Thoracic aorta (tissue), 2 donors: ENCODE data around the gene CD8B2. TPM values are rescaled to one million over a fixed set of nuclear protein-coding genes. Genes with fewer than 3 reads are reported as not detected.
"Not testable (repeated sequence)": the region's sequence is repeated elsewhere in the genome, so short reads cannot be mapped to it uniquely, and the experiment has no call there.

Experiments
- ATAC-seq: fragments of 150-250 bp; one replicate; pipeline ENCODE4 v1.8.0; 2017; ENCODE audit warnings: low read depth; ENCODE audit not compliant: insufficient number of reproducible peaks, low FRiP score
- DNase-seq: peaks from one replicate; pipeline ENCODE4 v3.0.0-alpha.2; 2020; ENCODE audit warnings: low spot score
- H3K27ac ChIP-seq, 2 donors: fragments of 200-600 bp; sonication (generic); 1 replicate in 1 of 2; 2 replicates in 1 of 2; pipeline ENCODE4 v1.5.1; 2016; ENCODE audit warnings: mild to moderate bottlenecking in 2 of 2, moderate library complexity in 2 of 2
- H3K27me3 ChIP-seq: fragments of 200-600 bp; sonication (generic); replicated peaks from 2 replicates; pipeline ENCODE4 v1.6.0; 2016; ENCODE audit warnings: mild to moderate bottlenecking; ENCODE audit not compliant: insufficient read depth
- H3K36me3 ChIP-seq: fragments of 200-600 bp; sonication (generic); one replicate; pipeline ENCODE4 v1.5.1; 2016
- H3K4me1 ChIP-seq, 2 donors: fragments of 200-600 bp; sonication (generic); 1 replicate in 1 of 2; 2 replicates in 1 of 2; pipeline versions ENCODE4 v1.5.1 to v1.6.0; 2016; ENCODE audit warnings: low read depth in 2 of 2, mild to moderate bottlenecking in 1 of 2; ENCODE audit not compliant: control insufficient read depth in 1 of 2
- H3K4me3 ChIP-seq: fragments of 200-600 bp; sonication (generic); 2 replicates; pipeline ENCODE4 v1.5.1; 2016; ENCODE audit warnings: mild to moderate bottlenecking
- H3K9me3 ChIP-seq: fragments of 200-600 bp; sonication (generic); 2 replicates; pipeline ENCODE4 v1.5.1; 2016
- total RNA-seq, 2 donors: library from RNA; depleted of rRNA; stranded (reverse); fragments of >200 nt; gene quantifications; one replicate each; pipeline versions ENCODE4 v1.1.0 to v1.2.3, GENCODE V29; 2016

The CD8B2 gene
- total RNA-seq, 2 donors from 2014 or later: not detected

- H3K27me3 ChIP-seq, H3K4me3 ChIP-seq, H3K9me3 ChIP-seq, DNase-seq, ATAC-seq, H3K27ac ChIP-seq, H3K36me3 ChIP-seq, H3K4me1 ChIP-seq: not testable (repeated sequence)
Observed at GRCh38 chr2:106498549-106498948, 11.4 kb downstream of the CD8B2 start.

GRCh38 chr2:106500350-106500749 lies 13.2 kb downstream of the CD8B2 start:
- ATAC-seq, H3K4me3 ChIP-seq, H3K4me1 ChIP-seq, H3K27ac ChIP-seq, H3K27me3 ChIP-seq, H3K9me3 ChIP-seq, H3K36me3 ChIP-seq, DNase-seq: not testable (repeated sequence)

GRCh38 chr2:106502351-106502750 lies 15.2 kb downstream of the CD8B2 start:
- not testable (repeated sequence) for H3K9me3 ChIP-seq, H3K36me3 ChIP-seq, ATAC-seq, DNase-seq, H3K4me3 ChIP-seq, H3K27me3 ChIP-seq, H3K27ac ChIP-seq, H3K4me1 ChIP-seq

GRCh38 chr2:106504192-106504591 lies 17.0 kb downstream of the CD8B2 start:
- not testable (repeated sequence) for DNase-seq, H3K4me3 ChIP-seq, H3K9me3 ChIP-seq, ATAC-seq, H3K27me3 ChIP-seq, H3K27ac ChIP-seq, H3K36me3 ChIP-seq, H3K4me1 ChIP-seq

GRCh38 chr2:106504787-106505186 lies 17.6 kb downstream of the CD8B2 start:
- not testable (repeated sequence) for H3K4me3 ChIP-seq, H3K27ac ChIP-seq, DNase-seq, H3K4me1 ChIP-seq, H3K27me3 ChIP-seq, H3K36me3 ChIP-seq, ATAC-seq, H3K9me3 ChIP-seq

GRCh38 chr2:106506002-106506687 lies 19.0 kb downstream of the CD8B2 start:
- not testable (repeated sequence) for H3K27ac ChIP-seq, H3K9me3 ChIP-seq, ATAC-seq, H3K4me3 ChIP-seq, H3K27me3 ChIP-seq, H3K4me1 ChIP-seq, H3K36me3 ChIP-seq, DNase-seq

- not testable (repeated sequence) for H3K27me3 ChIP-seq, H3K27ac ChIP-seq, H3K36me3 ChIP-seq, H3K4me3 ChIP-seq, H3K9me3 ChIP-seq, DNase-seq, ATAC-seq
- peaks cover 6 to 11% of the 10 kb centered on the region in 2 donors for H3K4me1 ChIP-seq
Observed at GRCh38 chr2:106508660-106509373, 21.7 kb downstream of the CD8B2 start.

- not testable (repeated sequence) for ATAC-seq, H3K27me3 ChIP-seq
Observed at GRCh38 chr2:106509374-106509770, 22.2 kb downstream of the CD8B2 start.

GRCh38 chr2:106510791-106511190 lies 23.6 kb downstream of the CD8B2 start:
- DNase-seq, ATAC-seq, H3K9me3 ChIP-seq, H3K27me3 ChIP-seq, H3K4me3 ChIP-seq, H3K36me3 ChIP-seq, H3K27ac ChIP-seq: not testable (repeated sequence)
- peaks cover 6 to 11% of the 10 kb centered on the region in 2 donors for H3K4me1 ChIP-seq

More at GRCh38 chr2:106509374-106509770, 22.2 kb downstream of the CD8B2 start:
- H3K36me3 ChIP-seq, DNase-seq, H3K27ac ChIP-seq, H3K4me3 ChIP-seq, H3K9me3 ChIP-seq: not testable (repeated sequence)
- H3K4me1 ChIP-seq: peaks cover 6 to 11% of the 10 kb centered on the region in 2 donors

- H3K27me3 ChIP-seq, H3K9me3 ChIP-seq, H3K36me3 ChIP-seq, H3K27ac ChIP-seq: not testable (repeated sequence)
- ATAC-seq (peak; percentile 92), DNase-seq (peak; percentile 28)
- Histone ChIP-seq H3K4me3 (peak overlapping the region; percentile 60), H3K4me1 (peaks cover 6 to 11% of the 10 kb centered on the region in 2 donors)
Observed at GRCh38 chr2:106511476-106511901, 24.3 kb downstream of the CD8B2 start.

- H3K27me3 ChIP-seq, DNase-seq, H3K27ac ChIP-seq, ATAC-seq, H3K9me3 ChIP-seq, H3K36me3 ChIP-seq: not testable (repeated sequence)
- Histone ChIP-seq H3K4me3 (peak overlapping the region; percentile 60), H3K4me1 (peaks cover 6 to 11% of the 10 kb centered on the region in 2 donors)
Observed at GRCh38 chr2:106511934-106512333, 24.8 kb downstream of the CD8B2 start.

- H3K27ac ChIP-seq, H3K27me3 ChIP-seq, ATAC-seq, DNase-seq, H3K9me3 ChIP-seq, H3K36me3 ChIP-seq, H3K4me3 ChIP-seq: not testable (repeated sequence)
- H3K4me1 ChIP-seq: peaks cover 6 to 11% of the 10 kb centered on the region in 2 donors
Observed at GRCh38 chr2:106513391-106513790, 26.2 kb downstream of the CD8B2 start.
